HL-60 (cell line): ENCODE measurements around the gene ADPRHL1.

Experiments
- CTCF ChIP-seq: IDR thresholded peaks from one replicate; pipeline ENCODE4 v1.5.1; 2011; ENCODE audit warnings: low read length, control low read depth, inconsistent platforms; ENCODE audit not compliant: insufficient read depth
- REST ChIP-seq: IDR thresholded peaks from 2 replicates; pipeline ENCODE4 v1.6.1; 2012; ENCODE audit warnings: low read depth; ENCODE audit not compliant: insufficient replicate concordance

- TF ChIP-seq CTCF (no peak), REST (no peak)
Observed at GRCh38 chr13:113475911-113476310, 22.6 kb upstream of the ADPRHL1 start.
